K562 (cell line): ENCODE measurements around the gene KRT38.

ENCODE experiments used
- DNMT1 ChIP-seq: fragments of 450-650 bp; IDR thresholded peaks from 2 replicates; pipeline ENCODE4 v1.6.1; 2016; ENCODE audit warnings: antibody characterized with exemption, mild to moderate bottlenecking
- EZH2 ChIP-seq: IDR thresholded peaks from 2 replicates; pipeline ENCODE4 v1.6.1; 2012; ENCODE audit warnings: low read depth, mild to moderate bottlenecking, inconsistent platforms, low read length, borderline replicate concordance
- FOSL1 ChIP-seq: fragments of 200-800 bp; sonication (Bioruptor generic); conservative IDR thresholded peaks from 2 replicates; pipeline ENCODE4 v1.6.1; 2016; ENCODE audit warnings: missing genetic modification characterization, missing compliant biosample characterization
- TF ChIP-seq, protein P1 (sequence below), 3 experiments: IDR thresholded peaks in 2 of 3; conservative IDR thresholded peaks in 1 of 3; 2 replicates each; pipeline ENCODE4 v1.5.1; 2011 to 2012; ENCODE audit warnings: low read length in 3 of 3, mild to moderate bottlenecking in 3 of 3, control low read depth in 2 of 3, improper control_type of control experiment in 1 of 3, inconsistent platforms in 1 of 3, low read depth in 1 of 3, mixed read lengths in 1 of 3, moderate library complexity in 1 of 3; ENCODE audit not compliant: insufficient read depth in 2 of 3

DNA sequence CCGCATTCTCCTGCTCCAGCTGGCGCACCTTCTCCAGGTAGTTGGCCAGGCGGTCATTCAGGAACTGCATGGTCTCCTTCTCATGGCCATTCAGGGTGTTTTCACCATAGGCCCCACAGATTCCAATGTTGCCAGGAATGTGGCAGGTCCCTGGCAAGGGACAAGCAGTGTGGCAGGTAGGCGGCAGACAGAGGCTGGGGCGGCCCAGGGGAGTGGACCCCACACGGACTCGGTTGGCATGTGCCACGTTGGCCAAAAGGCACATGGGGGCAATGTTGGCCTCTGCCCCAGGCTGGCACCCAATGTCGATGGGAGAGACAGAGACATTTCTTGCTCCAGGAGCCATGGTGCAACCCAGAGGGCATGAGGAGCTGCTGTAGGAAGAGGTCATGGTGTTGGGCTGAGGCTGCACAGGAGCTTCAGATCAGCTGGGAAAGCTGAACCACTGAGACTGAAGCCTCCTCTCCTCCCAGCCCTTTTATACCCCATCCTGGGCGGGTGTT, at the start of gene KRT38:
- TF ChIP-seq, protein P1, sequence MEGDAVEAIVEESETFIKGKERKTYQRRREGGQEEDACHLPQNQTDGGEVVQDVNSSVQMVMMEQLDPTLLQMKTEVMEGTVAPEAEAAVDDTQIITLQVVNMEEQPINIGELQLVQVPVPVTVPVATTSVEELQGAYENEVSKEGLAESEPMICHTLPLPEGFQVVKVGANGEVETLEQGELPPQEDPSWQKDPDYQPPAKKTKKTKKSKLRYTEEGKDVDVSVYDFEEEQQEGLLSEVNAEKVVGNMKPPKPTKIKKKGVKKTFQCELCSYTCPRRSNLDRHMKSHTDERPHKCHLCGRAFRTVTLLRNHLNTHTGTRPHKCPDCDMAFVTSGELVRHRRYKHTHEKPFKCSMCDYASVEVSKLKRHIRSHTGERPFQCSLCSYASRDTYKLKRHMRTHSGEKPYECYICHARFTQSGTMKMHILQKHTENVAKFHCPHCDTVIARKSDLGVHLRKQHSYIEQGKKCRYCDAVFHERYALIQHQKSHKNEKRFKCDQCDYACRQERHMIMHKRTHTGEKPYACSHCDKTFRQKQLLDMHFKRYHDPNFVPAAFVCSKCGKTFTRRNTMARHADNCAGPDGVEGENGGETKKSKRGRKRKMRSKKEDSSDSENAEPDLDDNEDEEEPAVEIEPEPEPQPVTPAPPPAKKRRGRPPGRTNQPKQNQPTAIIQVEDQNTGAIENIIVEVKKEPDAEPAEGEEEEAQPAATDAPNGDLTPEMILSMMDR (IDR thresholded peaks at IDR 0.05 in 2 of 3, conservative IDR thresholded peaks at IDR 0.05 in 1 of 3; ENCODE audit: insufficient read depth in 2 of 3, low read depth in 1 of 3, low read length in 3 of 3): no peak
- TF ChIP-seq FOSL1 (tag) (no peak), DNMT1 (no peak), EZH2 (no peak)
